ENCODE results near the gene RCOR3. TPM values are rescaled to one million over a fixed set of nuclear protein-coding genes. Genes with fewer than 3 reads are reported as not detected.

Gene RCOR3
- total and polyA plus RNA-seq, 4 donors, result 12.5 to 70.7 (median 40.9) TPM

- Histone ChIP-seq H3K9me3 (ENCODE audit: control insufficient read depth, low read length) (no peaks in the 10 kb centered on the region), H3K27me3 (ENCODE audit: control insufficient read depth in 1 of 2, insufficient read depth in 2 of 2, low read length in 1 of 2) (no peaks in the 10 kb centered on the region), H3K4me1 (ENCODE audit: control insufficient read depth in 1 of 2, insufficient read depth in 2 of 2, low read length in 2 of 2) (peaks cover 0 to 13% of the 10 kb centered on the region in 2 donors), H3K4me3 (ENCODE audit: low read length in 2 of 2) (no peak overlapping the region), H3K27ac (ENCODE audit: low read depth in 1 of 2, low read length in 2 of 2) (no peak overlapping the region), H3K36me3 (ENCODE audit: control insufficient read depth in 1 of 2, insufficient read depth in 2 of 2, low read length in 1 of 2) (no peaks in the 10 kb centered on the region)
- ATAC-seq (ENCODE audit: low FRiP score), result no peak
- DNase-seq, result no peak
- WGBS, 2 donors, result 94 to 95% methylated on average over 3 of the region's 3 CpGs
- intact Hi-C loops (cut with DNase I), result no loop called here
These were observed 72.0 kb downstream of the RCOR3 start for GRCh38 chr1:211331011-211331709.

- no peak for DNase-seq
- H3K9me3 ChIP-seq (ENCODE audit: control insufficient read depth, low read length), result no peaks in the 10 kb centered on the region
- intact Hi-C loops (cut with DNase I), result no loop called here
- H3K27ac ChIP-seq (ENCODE audit: low read depth in 1 of 2, low read length in 2 of 2), result no peak overlapping the region
- no peak overlapping the region for H3K4me3 ChIP-seq (ENCODE audit: low read length in 2 of 2)
- WGBS, 2 donors, result 40 to 51% methylated on average over 3 of the region's 3 CpGs
- H3K36me3 ChIP-seq (ENCODE audit: control insufficient read depth in 1 of 2, insufficient read depth in 2 of 2, low read length in 1 of 2), result no peaks in the 10 kb centered on the region
- ATAC-seq (ENCODE audit: low FRiP score), result no peak
- H3K27me3 ChIP-seq (ENCODE audit: control insufficient read depth in 1 of 2, insufficient read depth in 2 of 2, low read length in 1 of 2), result no peaks in the 10 kb centered on the region
- H3K4me1 ChIP-seq (ENCODE audit: control insufficient read depth in 1 of 2, insufficient read depth in 2 of 2, low read length in 2 of 2), result peaks cover 0 to 17% of the 10 kb centered on the region in 2 donors
These were observed 73.0 kb downstream of the RCOR3 start for GRCh38 chr1:211332036-211332616.

- Histone ChIP-seq H3K4me1 (ENCODE audit: control insufficient read depth in 1 of 2, insufficient read depth in 2 of 2, low read length in 2 of 2) (peaks cover 0 to 20% of the 10 kb centered on the region in 2 donors), H3K4me3 (ENCODE audit: low read length in 2 of 2) (no peak overlapping the region), H3K27ac (ENCODE audit: low read depth in 1 of 2, low read length in 2 of 2) (no peak overlapping the region), H3K27me3 (ENCODE audit: control insufficient read depth in 1 of 2, insufficient read depth in 2 of 2, low read length in 1 of 2) (no peaks in the 10 kb centered on the region), H3K9me3 (ENCODE audit: control insufficient read depth, low read length) (no peaks in the 10 kb centered on the region), H3K36me3 (ENCODE audit: control insufficient read depth in 1 of 2, insufficient read depth in 2 of 2, low read length in 1 of 2) (no peaks in the 10 kb centered on the region)
- DNase-seq, result no peak
- no peak for ATAC-seq (ENCODE audit: low FRiP score)
- intact Hi-C loops (cut with DNase I), result no loop called here
- 83 to 85% methylated on average over 2 of the region's 2 CpGs for WGBS, 2 donors
These were observed 73.7 kb downstream of the RCOR3 start for GRCh38 chr1:211332830-211333229.

GRCh38 chr1:211333906-211334305 lies 74.7 kb downstream of the RCOR3 start:
- no peaks in the 10 kb centered on the region for H3K27me3 ChIP-seq (ENCODE audit: control insufficient read depth in 1 of 2, insufficient read depth in 2 of 2, low read length in 1 of 2)
- intact Hi-C loops (cut with DNase I), result no loop called here
- no peaks in the 10 kb centered on the region for H3K9me3 ChIP-seq (ENCODE audit: control insufficient read depth, low read length)
- WGBS, 2 donors, result 70 to 79% methylated on average over 1 of the region's 1 CpG
- no peak overlapping the region for H3K4me3 ChIP-seq (ENCODE audit: low read length in 2 of 2)
- DNase-seq (no peak), ATAC-seq (ENCODE audit: low FRiP score) (no peak)
- peaks cover 0 to 20% of the 10 kb centered on the region in 2 donors for H3K4me1 ChIP-seq (ENCODE audit: control insufficient read depth in 1 of 2, insufficient read depth in 2 of 2, low read length in 2 of 2)
- H3K27ac ChIP-seq (ENCODE audit: low read depth in 1 of 2, low read length in 2 of 2), result no peak overlapping the region
- H3K36me3 ChIP-seq (ENCODE audit: control insufficient read depth in 1 of 2, insufficient read depth in 2 of 2, low read length in 1 of 2), result peaks cover 0 to 1% of the 10 kb centered on the region in 2 donors

- intact Hi-C loops (cut with DNase I), result no loop called here
- no peak for DNase-seq
- Histone ChIP-seq H3K36me3 (ENCODE audit: control insufficient read depth in 1 of 2, insufficient read depth in 2 of 2, low read length in 1 of 2) (peaks cover 0 to 2% of the 10 kb centered on the region in 2 donors), H3K9me3 (ENCODE audit: control insufficient read depth, low read length) (no peaks in the 10 kb centered on the region), H3K4me3 (ENCODE audit: low read length in 2 of 2) (no peak overlapping the region), H3K27ac (ENCODE audit: low read depth in 1 of 2, low read length in 2 of 2) (no peak overlapping the region), H3K4me1 (ENCODE audit: control insufficient read depth in 1 of 2, insufficient read depth in 2 of 2, low read length in 2 of 2) (peaks cover 0 to 15% of the 10 kb centered on the region in 2 donors), H3K27me3 (ENCODE audit: control insufficient read depth in 1 of 2, insufficient read depth in 2 of 2, low read length in 1 of 2) (no peaks in the 10 kb centered on the region)
- 77 to 82% methylated on average over 4 of the region's 4 CpGs for WGBS, 2 donors
- ATAC-seq (ENCODE audit: low FRiP score), result no peak
These were observed 75.8 kb downstream of the RCOR3 start for GRCh38 chr1:211334986-211335385.

- DNase-seq (no peak), ATAC-seq (ENCODE audit: low FRiP score) (no peak)
- Histone ChIP-seq H3K9me3 (ENCODE audit: control insufficient read depth, low read length) (no peaks in the 10 kb centered on the region), H3K4me3 (ENCODE audit: low read length in 2 of 2) (no peak overlapping the region), H3K36me3 (ENCODE audit: control insufficient read depth in 1 of 2, insufficient read depth in 2 of 2, low read length in 1 of 2) (peaks cover 0 to 2% of the 10 kb centered on the region in 2 donors), H3K27me3 (ENCODE audit: control insufficient read depth in 1 of 2, insufficient read depth in 2 of 2, low read length in 1 of 2) (no peaks in the 10 kb centered on the region), H3K4me1 (ENCODE audit: control insufficient read depth in 1 of 2, insufficient read depth in 2 of 2, low read length in 2 of 2) (peaks cover 0 to 15% of the 10 kb centered on the region in 2 donors), H3K27ac (ENCODE audit: low read depth in 1 of 2, low read length in 2 of 2) (no peak overlapping the region)
- 84 to 88% methylated on average over 3 of the region's 3 CpGs for WGBS, 2 donors
- intact Hi-C loops (cut with DNase I), result no loop called here
These were observed 76.5 kb downstream of the RCOR3 start for GRCh38 chr1:211335522-211336157.

GRCh38 chr1:211336161-211336560 lies 77.0 kb downstream of the RCOR3 start:
- Histone ChIP-seq H3K36me3 (ENCODE audit: control insufficient read depth in 1 of 2, insufficient read depth in 2 of 2, low read length in 1 of 2) (peaks cover 0 to 2% of the 10 kb centered on the region in 2 donors), H3K4me1 (ENCODE audit: control insufficient read depth in 1 of 2, insufficient read depth in 2 of 2, low read length in 2 of 2) (peaks cover 0 to 15% of the 10 kb centered on the region in 2 donors), H3K27me3 (ENCODE audit: control insufficient read depth in 1 of 2, insufficient read depth in 2 of 2, low read length in 1 of 2) (no peaks in the 10 kb centered on the region), H3K9me3 (ENCODE audit: control insufficient read depth, low read length) (no peaks in the 10 kb centered on the region), H3K27ac (ENCODE audit: low read depth in 1 of 2, low read length in 2 of 2) (no peak overlapping the region), H3K4me3 (ENCODE audit: low read length in 2 of 2) (no peak overlapping the region)
- DNase-seq (no peak), ATAC-seq (ENCODE audit: low FRiP score) (no peak)
- intact Hi-C loops (cut with DNase I), result no loop called here
- WGBS, 2 donors, result 52 to 60% methylated on average over 3 of the region's 3 CpGs

GRCh38 chr1:211336775-211337174 lies 77.6 kb downstream of the RCOR3 start:
- Histone ChIP-seq H3K9me3 (ENCODE audit: control insufficient read depth, low read length) (no peaks in the 10 kb centered on the region), H3K27ac (ENCODE audit: low read depth in 1 of 2, low read length in 2 of 2) (no peak overlapping the region), H3K36me3 (ENCODE audit: control insufficient read depth in 1 of 2, insufficient read depth in 2 of 2, low read length in 1 of 2) (peaks cover 0 to 2% of the 10 kb centered on the region in 2 donors), H3K4me1 (ENCODE audit: control insufficient read depth in 1 of 2, insufficient read depth in 2 of 2, low read length in 2 of 2) (peaks cover 0 to 12% of the 10 kb centered on the region in 2 donors), H3K4me3 (ENCODE audit: low read length in 2 of 2) (no peak overlapping the region), H3K27me3 (ENCODE audit: control insufficient read depth in 1 of 2, insufficient read depth in 2 of 2, low read length in 1 of 2) (no peaks in the 10 kb centered on the region)
- intact Hi-C loops (cut with DNase I), result no loop called here
- ATAC-seq (ENCODE audit: low FRiP score) (no peak), DNase-seq (no peak)
- 90 to 92% methylated on average over 15 of the region's 15 CpGs for WGBS, 2 donors
